HG02885 (cell line): ENCODE measurements around the gene PTPN5.
A peak's percentile ranks its signal among the peaks of the same experiment; 100 is the strongest.

Experiments used
- ATAC-seq: cut with Tn5 transposase; IDR thresholded peaks from one replicate; pipeline ENCODE4 v1.9.1; 2021; ENCODE audit warnings: mild to moderate bottlenecking; ENCODE audit not compliant: unreplicated experiment, poor library complexity

The PTPN5 gene

DNA sequence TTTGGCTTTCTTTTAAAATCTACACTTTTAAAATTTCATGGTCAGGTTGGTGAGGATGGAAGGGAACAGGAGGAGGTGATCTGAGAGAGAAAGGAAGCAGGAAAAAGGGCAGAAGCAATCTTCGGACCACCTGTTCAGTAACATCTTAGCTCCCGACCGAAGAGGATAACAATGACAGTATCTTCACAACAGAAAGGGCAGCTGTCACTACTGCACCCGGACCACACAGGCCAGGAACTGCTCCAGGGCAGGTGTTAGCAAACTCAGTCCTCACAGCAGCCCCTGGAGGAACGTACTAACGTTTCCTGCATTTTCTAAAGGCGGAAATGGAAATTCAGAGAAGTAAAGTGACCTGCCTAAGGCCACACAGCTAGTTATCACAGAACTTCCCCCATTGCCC lies 16.8 kb downstream of the PTPN5 start:
- no peak for ATAC-seq

DNA sequence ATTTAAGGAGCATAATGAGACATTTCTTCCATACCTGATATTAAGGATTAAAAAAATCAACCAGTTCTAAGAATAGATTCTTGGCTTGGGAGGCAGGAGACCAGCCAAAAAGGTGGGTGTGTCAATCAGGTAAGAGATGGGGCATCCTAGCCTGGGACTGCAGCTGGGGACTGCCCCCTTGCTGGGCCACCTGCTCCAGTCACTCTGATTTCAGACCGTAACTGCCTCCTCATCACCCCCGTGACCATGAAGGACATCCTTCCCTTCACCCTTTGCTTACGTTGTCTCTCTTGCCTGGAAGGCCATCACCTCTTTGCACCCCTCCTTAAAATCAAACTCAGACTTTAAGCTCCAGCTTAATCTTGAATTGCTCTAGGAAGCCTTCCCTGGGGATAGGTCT lies 17.9 kb downstream of the PTPN5 start:
- ATAC-seq, result no peak

DNA sequence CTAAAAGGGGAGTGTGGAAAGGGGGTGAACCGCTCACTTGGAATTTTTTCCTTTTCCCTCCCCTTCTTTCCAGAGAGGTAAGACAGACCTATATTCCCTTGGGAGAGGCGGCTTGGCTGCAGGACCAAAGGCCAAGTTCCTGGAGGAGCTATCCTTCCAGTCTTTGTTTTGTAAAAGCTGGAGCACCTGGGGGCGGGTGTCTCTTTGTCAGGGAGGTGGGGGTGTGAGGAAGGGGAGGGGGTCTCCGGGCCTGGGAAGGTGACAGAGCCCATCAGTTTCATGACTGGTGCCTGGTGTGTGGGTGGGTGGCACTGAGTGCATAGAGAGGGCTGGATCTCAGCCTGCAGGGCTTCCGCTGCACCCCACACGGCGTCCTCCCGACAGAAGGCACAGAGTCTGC lies 18.5 kb downstream of the PTPN5 start:
- ATAC-seq, result no peak

DNA sequence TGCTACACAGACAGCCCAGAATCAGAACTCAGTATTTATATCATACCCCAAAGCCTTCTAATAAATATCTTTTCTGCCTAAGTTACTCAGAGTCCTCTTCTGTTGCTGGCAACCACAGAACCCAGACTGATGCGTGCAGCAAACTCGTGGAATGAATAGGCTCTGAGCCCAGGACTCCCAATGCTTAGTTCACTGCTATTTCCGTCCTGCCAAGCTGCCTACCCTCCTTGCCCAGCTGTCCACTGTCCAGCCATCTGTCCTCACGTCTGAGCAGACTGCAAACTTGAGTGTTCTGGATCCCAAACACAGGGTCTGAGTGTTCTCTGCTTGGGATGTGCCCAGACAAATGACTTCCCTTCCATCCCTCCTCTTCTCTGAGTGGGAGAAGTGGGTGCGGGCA lies 19.4 kb downstream of the PTPN5 start:
- ATAC-seq, result no peak

DNA sequence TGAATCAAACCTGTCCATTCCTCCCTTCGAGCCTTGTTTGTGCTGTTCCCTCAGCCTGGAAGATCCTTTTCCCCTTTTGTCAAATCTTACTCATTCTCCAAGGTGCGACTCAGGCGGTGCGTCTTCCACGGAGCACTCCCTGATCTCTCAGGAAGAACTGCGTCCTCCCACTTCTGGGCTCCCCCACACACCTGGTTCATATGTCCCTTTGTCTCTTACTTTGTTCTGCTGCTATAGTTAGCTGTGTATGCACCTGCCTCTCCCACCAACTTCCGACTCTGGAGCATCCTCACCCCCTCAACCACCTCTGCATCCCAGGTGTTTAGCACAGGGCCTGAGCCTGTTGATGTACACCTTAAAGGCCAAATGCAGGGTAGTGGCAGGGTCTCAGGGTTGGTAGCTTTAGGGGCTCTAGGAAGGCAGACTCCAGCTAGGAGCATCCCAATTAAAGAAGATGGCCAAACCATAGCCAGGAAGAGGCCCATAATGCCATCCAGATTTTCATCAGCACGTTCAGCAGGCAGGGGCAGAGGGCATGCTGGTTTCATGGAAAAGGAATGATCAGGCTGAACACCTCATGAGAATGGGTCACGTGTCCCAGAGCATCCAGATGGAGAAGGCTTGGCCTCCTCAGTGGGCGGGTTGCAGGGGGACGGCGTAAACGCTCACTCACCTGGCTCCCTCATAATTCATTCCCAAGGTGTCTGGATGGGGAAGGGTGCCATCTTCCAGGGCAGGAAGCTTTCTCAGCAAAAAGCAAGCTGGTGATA lies 20.1 kb downstream of the PTPN5 start:
- ATAC-seq, result no peak

DNA sequence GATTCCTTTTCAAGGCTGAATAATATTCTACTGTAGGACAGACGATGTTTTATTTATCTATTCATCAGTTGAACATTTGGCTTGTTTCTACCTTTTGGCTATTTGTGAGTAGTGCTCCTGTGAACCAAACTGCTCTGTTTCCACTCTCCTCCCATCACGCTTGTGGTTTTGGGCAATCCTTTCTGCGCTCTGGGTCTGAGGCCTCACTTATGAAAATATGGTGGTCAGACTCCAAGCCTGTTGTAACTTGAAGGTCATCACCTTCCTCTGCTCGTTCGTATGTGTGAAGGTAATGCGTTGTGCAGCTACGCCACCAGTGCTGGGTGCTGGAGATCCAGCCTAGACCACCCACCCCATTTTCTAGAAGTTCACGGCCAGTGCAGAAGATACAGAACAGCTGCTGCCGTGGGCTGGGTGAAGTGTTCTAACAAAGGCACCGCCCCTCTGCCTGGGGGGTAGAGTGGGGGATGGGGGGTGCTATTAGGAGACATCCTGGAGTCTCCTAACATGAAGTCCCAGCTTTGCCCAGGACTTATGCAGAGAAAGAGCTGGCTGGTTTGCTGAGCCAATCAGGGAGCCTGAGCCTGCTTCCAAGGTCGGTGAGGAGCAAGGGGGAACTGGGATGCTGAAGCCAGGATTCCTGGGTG lies 21.0 kb downstream of the PTPN5 start:
- ATAC-seq, result no peak

DNA sequence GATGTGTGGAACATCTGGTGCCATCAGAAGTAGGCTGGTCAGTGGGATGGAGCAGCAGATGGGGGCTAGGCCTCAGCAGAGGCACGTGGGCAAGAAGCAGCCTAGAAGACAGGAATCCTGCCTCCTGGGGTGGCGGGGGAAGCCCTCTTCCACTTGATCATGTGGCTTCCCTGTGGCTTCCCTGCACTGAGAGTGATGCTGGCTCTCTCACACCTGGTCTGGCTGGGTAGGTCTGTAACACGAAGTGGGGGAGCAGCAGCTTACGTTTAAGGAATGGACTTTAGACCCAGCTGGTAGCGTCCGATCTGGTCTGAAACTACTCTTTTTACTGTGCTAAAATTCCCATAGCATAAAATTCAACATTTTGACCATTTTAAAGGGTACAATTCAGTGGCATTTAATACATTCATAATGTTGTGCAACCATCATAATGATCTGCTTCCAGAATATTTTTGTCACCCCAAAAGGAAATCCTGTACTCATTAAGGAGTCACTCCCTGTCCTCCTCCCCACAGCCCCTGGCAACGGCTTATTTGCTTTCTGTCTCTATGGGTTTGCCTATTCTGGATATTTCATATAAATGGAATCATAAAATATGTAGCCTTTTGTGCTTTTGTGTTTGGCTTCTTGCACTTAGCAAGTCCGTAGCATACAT lies 21.7 kb downstream of the PTPN5 start:
- ATAC-seq, result peak; percentile 33

DNA sequence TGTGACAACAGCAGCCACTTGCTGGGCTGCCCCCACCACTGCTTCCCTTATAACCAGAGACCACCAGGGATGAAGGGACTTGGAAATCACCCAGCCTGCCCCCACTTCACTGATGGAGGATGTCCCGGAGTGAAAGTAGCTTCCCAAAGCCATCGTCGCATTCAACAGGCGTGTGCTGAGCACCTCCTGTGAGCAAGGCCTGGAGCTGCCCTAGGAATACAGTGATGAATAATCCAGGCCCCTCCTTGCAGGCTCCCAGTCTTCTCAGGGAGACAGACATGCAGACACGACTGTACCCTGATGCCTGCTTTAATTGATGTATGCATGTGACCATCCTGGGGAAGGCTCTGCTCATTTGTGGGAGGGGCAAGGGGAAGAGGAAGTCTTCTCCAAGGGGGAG lies 22.6 kb downstream of the PTPN5 start:
- no peak for ATAC-seq

DNA sequence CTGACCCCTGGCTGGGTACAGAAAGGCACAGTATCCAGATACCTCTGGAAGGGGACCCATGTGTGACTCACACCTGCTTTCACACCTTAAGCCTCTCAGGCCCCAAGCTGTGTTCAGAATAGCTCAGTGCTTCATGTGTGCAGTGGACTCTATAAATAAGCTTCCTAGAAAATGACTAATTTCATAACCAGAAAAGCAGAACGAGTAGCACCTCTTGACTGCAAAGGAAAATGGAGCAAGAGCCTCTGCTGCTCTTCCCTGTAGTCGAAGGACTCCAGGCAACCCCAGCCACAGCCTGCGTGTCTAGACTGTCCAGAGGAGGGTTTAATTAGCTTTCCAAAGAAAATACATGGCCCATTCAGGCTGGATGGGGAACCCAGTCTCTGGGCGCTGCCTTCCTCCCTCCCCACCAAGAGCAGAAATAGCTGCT lies 23.1 kb downstream of the PTPN5 start:
- ATAC-seq, result peak; percentile 89

DNA sequence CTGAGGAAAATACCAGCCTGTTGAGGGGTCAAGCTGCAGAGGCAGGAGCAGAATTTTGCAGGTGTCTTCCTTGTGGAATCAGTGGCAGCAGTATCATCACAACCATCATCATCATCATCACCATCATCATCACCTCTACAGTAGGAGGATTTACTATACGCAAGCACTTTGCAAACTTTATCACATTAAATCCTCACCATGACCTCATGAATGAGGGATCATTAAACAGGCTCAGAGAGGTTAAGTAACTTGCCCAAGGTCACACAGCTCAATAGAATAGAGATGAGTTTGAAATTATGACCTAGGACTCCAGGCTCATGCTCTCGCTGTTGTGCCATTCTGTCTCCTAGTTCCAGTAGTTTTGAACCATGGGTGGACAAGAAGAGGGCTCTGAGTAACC lies 25.6 kb downstream of the PTPN5 start:
- ATAC-seq, result no peak

DNA sequence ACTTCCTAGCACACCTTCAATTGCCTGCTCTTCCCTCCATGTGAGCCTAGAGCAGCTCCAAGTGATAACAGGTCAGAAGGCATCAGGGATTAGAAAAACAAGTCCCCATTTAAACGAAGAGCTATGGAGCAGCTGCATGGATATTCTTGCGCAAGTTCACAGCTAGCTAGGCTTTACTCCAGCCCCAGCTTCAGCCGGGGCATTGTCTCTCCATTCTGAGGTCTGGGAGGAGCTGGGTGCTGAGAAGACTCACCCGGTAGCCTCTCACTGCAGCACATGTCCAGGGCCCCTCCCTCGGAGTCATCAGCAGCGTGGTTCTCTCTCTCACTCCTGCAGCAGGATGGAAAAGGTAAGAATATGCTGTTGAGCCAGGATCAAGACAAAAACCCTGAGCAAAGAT lies 26.0 kb downstream of the PTPN5 start:
- no peak for ATAC-seq

DNA sequence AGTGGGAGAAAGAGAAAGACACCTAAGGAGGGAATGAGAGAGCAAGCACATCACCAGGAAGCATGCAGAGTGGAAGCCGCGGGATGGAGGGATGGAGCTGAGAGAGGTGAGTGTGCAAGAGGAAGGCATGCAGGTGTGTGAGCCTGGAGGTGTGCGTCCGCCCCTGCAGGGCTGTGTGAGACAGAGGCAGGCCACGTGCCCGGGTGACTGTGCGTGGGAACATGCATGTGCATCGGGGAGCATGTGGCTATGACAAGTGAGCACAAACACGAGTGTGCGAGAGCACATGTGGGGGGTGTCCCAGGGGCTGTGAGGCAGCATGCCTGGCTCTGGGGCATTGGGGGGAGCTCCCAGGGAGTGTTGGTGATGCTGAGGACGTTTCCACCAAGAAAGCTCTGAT lies 29.9 kb downstream of the PTPN5 start:
- ATAC-seq, result no peak

DNA sequence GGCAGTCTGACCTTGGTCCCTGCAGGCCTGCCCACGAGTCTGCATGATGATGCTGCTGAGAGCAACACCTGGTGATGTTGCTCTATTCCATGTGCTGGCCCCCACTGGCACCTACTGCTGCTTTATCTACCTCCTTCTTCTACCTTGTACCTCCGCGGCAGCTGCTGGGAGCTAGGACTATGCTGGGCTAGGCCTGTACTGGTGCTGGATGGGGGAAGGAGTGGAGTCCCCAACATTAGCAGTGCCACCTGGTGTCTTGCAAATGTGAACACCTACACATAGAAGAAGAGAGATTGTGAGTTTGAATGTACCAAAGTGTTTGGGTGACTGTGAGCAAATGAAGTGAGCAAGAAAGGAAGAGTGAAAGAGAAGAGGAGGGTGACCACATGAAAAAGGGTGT lies 30.5 kb downstream of the PTPN5 start:
- ATAC-seq, result no peak

DNA sequence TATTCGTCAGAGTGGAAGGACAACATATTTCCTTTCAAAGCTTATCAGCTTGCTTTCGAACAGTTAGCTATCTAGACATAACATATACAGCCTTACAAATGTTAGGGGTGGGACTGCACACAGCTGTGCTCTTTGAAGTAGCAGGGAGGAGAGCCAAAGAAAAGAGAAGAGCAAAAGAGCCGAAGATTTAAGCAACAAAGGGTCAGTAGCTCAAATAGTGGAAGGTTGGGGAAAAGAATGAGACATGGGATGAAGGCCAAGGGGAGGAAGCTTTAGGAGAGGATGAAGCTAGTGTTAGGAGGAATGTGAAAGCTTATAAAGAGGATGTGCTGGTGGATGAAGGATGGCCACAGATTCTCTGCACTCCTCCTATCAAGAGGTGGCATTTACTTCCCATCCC lies 33.8 kb downstream of the PTPN5 start:
- ATAC-seq, result no peak

DNA sequence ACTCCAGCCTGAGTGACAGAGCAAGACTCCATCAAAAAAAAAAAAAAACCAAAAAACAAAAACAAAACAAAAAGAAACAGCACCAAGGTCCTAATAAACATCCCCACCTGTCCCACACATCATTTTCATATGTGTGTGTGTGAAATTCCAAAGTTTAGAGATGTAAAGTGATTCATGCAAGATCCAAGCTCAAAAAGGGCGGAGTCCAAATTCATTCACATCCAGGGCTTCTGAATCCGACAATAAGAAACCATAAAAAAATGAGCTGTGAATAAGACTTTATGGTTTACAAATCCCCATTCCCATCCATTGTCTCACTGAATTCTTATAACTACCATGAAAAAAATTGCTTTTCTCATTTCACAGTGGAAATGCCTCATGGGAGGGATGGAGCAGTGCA lies 34.7 kb downstream of the PTPN5 start:
- ATAC-seq, result no peak

DNA sequence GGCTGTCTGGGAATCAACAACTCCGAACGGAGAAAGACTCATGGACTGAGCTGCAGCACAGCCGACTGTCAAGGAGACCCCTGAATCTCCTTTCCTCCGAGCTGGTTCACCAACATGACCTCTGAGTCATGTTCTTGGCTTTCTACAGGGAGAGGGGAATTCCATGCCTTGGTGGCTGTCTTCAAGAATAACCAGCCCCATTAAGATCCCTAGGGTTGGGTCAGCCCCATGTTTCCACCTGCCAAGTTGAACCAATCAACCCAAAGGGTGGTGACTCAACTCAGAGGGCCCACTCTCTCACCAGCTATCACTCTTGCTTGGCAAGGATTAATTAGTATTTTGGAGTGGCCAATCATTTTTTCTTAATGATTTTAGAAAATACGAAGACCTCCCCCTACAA lies 37.3 kb downstream of the PTPN5 start:
- no peak for ATAC-seq

DNA sequence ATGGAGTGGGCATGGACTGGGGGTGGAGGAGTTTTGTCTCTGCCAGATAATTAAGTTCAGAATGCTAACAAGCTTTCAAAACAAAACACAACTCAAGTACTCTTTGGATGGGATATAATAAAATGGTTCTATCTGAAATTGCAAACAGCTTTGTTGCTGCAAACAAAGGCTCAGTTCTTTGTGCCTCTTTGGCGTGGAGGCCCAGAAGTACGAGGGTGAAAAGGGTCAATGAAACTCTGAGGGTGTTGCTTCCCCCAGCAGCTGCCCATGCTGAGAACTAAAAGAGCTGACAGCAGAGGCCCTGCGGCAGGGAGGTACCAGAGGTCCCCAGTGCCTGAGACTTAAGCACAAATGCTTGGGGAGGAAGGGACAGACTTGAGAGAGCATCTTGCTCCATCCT lies 39.1 kb downstream of the PTPN5 start:
- ATAC-seq, result no peak

DNA sequence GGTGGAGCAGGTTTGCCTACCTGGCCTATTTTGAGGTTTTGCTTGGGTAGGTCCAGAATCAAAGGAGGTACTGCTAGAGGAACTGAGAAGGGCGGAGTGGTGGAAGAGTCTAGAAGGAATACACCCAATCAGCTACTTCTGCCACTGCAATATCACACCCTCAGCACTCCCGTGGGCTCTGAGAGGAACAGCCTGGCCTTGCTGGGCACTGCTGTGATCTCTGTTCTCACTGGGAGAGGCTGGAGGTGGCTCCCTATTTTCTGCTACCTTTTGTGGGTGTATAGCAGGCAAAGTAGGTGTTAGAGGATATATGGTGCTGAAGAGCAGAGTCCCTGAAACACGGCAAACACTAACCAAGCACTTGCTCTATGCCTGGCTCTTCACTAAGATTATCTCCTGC lies 40.7 kb downstream of the PTPN5 start:
- no peak for ATAC-seq

DNA sequence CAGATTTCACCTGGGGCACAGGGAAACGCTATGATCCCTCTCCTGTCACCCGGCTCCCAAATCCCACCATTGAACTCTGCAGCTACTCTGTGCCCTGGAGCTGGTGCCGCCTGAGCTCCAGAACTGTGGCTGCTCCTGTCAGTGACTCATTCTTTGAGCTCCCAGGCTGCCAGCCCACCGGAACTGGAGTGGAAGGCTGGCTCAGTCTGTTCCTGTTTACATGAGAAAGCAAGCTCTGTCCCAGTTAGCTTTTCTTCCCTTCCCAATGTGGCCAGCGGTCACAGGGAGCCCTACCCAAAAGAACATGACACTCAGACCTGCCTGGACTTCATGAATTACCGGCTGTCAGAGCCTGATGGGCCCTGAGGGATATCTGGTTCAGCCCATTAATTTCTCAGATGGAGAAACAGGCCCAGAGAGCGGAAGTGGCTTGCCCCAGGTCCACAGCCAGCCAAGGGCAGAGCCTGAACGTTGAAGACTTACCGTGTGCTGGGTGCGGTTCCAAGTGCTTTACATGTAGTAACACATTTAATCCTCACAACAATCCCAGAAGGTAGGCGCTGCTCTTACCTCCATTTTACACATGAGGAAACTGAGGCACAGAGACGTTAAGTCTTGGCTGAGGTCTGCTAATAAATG lies 41.8 kb downstream of the PTPN5 start:
- ATAC-seq, result no peak

DNA sequence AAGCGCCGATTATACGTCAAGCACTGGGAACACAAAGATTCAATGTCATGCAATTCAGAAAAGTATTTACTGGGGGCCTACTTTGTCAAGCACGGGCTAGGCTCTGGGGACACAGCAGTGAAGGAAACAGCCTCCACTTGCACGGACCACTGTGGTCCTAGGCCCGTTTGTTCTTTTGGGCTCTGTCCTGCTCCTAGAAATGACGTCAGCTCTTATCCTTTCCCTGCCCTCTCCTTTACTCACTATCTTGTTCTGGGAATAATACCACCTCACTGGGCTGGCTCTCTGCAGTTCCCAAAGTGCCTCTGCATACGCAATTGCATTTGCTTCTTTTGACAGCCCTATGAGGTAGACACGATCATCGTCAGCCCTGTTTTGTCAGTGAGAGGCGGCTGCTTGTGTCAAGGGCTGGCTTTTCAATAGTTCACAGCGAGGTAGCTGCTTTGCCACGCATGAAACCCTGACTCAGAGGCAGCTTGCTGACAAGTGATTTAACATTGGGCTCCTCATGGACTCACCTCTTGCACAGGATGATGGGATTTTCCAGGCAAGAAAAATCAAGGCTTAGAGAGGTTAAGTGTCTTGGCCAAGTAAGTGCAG lies 42.7 kb downstream of the PTPN5 start:
- no peak for ATAC-seq

DNA sequence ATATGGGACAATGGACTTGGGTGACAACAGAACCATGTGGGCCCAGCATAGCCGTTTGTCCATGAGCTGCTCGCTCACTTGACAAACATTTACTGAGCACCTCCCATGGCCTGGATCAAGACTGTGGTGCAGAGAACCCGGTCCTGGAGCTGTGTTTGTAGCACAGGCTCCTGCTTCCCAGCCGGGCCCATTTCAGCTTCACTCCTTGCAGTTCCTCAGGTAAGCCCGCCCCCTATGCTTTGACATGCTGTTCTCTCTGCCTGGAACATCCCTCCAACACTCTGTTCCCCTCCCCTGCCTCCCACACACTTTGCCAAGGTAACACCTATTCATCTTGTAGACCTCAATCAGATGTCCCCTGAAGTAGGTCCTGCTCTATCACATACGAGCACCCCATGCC lies 46.3 kb downstream of the PTPN5 start:
- ATAC-seq, result no peak
